HuH-7 (cell line): Measurements from ENCODE around the gene BCR.

Source experiments
- DNase-seq: peaks from one replicate; pipeline ENCODE4 v3.0.0; 2011; ENCODE audit warnings: low spot score

The BCR gene

DNA sequence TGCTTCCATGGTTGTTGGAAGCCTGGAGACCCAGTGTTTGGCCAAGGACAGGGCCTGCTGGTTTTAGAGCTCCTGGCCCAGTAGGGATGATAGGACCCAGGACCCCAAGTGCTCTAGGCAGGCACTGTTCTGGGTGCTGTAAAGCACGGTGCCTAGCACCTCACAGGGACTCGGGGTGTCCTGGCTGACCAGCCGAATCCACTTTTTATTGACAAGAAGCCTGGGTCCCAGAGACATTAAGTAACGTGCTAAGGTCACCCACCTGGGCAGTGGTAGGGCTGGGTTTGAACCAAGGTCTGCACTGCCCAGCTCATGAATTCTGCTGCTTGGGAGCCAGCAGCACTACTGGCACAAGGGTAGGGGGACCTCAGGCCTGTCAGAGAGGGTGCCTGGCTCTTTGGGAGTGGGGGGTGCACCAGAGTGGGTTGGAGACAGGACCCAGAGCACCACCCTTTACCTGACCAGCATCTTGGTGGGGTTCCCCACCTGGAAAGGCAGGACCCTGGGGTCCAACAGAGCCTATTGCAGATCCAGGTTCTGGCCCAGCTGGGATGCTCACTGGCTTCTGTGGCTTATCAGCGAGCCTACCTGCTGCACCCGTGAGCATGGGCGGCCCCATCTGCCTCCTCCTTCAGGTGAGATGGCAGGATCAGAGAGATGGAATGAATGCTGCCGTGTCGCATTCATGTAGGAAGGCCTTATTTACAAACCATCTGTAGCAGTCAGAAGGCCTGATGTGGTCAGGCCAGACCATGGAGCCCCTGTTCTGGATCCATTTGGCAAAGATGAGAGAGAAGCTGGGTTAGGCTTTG, 52.0 kb downstream of the BCR start:
- DNase-seq = no peak

DNA sequence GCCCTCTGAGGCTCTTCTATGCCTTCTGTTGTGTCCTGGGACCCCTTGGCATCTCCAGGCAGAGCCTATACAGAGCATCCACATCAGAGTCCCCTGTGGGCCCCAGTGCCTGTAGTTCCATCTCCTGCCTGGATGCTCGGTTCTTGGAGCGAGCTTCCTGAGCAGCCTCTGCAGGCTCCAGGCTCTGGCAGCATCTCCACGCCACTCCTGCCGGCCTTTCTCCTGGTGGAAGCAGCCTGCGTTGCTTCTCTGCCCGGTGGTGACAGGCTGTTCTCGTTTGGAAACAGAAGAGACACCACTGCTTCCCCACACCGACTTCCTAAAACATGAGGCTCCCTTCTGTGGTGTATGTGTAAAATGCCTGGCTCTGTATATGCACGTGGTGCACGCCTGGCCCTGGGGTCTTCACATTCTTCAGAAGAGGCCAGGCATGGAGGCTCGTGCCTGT, 52.8 kb downstream of the BCR start:
- no peak for DNase-seq

DNA sequence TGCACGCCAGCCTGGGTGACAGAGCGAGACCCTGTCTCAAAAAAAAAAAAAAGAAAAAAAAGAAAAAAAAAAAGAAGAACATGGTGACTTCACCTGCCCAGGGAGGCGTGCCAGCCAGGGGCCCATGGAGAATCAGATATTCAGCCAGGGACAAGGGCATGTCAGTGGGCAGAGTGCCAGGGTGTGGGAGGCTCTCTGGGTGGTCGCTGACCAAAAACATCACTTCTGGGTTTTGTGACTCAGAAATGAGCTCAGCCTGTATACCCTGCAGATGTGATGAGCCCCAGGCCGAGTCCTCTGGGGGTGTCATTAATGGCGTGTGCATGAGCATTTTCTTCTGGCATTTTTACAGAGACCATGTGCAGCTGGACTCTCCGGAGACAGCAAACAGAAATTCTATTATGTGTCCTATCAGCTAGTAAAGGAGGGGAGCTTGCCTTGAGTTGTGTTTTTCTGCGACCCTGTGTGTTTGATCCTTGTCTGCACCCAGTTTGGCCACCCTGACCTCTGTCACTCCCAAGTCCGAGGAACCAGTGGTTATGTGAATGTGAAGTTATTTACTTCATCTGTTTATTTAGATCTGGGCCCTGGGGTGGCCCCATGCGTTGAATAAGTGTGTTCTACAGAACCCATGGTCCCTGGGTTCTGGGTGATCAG, 53.6 kb downstream of the BCR start:
- DNase-seq = no peak

DNA sequence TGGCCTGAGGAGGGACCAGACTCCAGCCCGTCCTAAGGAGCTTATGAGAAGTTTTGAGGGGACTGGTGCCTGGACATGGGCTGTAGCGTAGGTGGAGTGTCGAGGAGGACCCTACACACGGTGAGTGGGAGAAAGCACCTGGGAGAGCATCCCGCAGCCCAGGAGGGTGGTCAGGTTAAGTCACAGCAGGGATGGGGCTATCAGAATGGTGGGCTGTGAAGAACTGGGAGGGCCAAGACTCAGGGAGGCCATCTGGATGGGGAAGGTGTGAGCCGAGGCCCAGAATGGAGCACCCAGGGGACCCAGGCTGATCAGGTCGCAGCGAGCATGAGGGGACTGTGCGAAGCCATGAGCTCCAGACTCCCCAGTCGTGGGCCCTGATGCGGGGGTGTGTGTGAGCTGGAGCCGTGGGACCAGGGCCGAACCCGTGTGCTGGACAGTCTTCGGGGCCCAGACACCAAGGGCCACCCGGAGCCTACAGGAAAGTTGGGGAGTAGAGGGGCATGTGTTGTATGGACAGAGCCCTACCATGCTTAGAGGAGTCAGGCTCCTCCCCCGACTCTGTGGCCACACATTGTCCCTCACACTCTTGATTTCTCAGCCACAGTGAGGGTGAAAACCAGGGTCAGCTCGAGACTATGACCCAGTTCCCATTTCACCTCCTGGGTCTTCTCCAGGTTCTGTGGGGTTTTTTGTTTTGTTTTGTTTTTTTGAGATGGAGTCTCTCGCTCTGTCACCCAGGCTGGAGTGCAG, 54.3 kb downstream of the BCR start:
- no peak for DNase-seq

DNA sequence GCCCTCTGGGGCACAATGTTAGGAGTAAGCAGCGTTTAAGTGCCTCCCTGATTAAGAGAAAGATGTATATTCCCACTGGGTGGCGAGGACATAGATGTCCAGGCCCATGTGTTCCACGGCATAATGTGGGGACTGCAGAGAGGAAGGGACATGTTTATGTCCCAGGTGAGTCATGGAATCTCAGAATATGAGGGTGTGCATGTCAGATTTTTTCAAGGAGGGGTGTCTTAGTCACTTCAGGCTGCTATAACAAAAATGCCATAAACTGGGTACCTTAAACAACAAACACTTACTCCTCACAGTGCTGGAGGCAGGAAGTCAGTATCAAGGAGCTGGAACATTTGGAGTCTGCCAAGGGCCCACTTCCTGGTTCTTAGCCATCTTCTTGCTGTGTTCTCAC, 55.1 kb downstream of the BCR start:
- DNase-seq = no peak

DNA sequence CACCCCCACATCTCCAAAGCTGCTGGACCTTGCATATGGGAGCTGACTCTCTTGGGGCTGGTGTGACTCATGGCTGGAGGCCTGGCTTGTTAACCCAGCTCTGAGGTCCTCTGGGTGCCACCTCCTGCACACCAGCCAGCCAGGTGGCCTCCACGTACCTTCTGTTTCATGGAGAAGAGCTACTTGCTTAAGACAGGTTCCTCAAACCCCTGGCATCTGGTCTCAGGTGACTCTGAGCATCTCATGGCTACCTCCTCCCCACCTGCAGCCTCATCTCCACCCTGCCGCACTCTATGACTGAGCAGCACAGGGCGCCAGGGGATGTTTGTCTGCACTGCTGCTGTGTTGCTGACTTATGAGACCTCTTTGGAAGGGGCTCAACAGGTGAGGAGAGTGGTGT, 55.7 kb downstream of the BCR start:
- DNase-seq = no peak

DNA sequence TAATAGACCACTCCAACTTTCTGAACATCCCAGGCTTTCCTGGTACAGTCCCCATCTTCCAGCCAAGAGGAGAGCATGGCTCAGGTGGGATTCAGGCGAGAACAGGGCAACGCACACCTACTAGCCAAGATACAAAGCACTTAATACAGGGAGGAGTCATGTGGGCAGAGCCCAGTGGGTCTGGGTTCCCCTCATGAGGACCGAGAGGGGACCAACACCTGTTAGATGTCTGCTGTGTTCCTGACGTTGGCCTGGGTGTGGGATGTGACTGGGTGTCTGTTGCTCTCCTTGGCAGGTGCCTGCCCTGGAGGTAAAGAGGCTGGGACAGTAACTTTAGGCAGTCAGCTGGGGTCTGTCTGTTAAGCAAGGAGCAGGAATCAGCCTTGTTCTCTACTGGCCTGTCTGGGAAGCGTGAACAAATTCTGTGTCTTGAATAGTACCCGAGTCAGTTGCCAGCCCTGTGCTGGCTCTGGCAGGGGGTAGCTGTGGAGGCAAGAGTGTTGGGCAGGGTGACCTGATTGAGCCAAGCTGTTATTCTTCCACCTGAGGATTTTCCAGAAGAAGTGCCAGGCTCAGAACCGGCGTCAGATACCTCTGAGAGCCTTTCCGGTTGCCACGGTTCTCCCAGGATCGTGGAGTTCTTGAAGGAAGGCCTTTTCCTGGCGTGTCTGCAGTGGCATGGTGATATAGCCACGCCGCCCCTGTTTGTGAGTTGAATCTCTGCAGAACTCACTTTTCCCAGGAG, 56.3 kb downstream of the BCR start:
- no peak for DNase-seq

DNA sequence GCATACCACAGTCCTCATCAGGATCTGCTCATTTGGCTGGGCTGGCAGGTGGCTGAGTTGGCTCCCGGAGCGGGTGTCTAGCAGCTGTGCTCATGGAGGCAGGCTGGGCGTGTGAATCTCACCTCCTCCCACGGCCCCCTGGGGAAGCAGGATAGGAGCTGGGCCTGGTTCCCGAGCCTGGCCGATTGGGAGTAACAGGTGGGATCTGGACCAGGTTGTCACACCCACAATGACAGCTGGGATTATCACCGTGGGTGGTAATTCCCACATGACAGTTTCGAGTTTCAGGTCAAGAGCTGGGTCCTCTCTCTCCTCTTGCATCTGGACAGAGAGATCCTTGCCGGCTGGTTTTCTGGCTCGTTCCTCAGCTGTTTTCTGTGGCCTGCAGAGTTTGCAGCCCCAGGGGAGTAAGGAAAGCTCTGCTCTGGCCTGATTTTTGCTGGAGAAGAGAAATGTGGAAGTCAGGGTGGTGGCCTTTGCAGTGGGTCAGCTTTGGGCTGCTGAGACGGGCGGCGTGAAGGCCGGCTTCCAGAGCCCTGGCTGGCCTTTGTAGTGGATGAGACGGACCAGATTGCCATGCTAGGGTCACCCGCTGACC, 57.0 kb downstream of the BCR start:
- DNase-seq = no peak

DNA sequence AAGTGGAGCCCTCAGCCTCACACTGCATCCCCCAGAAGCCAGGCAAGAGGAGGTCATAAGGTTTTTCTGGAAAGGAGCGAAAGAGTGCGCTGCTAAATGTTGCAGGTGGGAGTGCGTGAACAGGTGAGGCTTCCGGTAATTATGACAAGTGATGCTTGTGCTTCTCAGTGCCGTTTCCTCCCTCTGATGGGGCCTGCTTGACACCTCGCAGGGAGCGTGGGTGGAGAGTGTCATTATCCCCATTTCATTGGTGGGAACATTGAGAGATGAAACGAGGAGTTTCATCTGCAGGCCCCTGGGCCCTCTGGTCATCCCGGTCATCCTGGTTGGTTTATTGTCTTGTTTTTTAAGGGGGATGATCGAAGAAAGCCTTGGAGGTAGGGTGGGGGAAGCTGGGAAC, 57.5 kb downstream of the BCR start:
- DNase-seq = no peak

DNA sequence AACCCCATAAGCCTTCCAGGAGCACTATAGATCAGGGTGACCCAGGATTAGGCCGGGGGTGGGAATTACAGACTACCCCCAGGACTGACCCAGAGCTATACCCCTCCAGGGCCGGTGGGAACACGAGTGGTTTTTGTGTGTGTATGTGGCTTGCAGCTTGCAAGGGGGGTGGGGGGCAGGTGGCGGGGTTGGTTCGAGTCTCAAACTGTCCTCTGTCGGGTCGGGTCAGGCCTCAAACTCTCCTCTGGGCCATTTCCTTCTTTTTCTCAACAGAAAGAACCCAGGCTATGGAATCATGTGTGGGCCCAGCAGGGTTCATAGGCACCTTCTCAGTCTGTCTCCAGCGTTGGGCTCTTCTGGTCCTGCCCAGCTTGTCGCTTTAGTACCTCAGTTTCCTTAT, 58.4 kb downstream of the BCR start:
- DNase-seq = no peak

DNA sequence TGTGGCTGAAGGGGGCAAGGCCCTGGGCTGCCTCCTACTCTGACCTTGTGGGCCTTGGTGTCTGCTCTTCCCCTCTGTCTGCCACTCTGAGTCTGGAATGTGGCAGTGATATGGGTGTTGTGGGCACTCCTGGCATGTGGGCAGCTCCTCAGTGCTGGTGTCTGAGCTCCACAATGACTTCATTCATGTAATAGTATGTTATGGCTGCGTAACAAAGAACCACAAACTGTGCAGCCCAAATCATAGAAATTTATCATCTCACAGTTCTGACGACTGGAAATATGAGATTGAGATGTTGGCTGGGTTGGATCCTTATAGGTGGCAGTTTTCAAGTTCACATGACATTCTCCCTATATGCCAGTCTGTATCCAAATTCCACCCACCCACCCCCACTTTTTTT, 59.1 kb downstream of the BCR start:
- DNase-seq = no peak

DNA sequence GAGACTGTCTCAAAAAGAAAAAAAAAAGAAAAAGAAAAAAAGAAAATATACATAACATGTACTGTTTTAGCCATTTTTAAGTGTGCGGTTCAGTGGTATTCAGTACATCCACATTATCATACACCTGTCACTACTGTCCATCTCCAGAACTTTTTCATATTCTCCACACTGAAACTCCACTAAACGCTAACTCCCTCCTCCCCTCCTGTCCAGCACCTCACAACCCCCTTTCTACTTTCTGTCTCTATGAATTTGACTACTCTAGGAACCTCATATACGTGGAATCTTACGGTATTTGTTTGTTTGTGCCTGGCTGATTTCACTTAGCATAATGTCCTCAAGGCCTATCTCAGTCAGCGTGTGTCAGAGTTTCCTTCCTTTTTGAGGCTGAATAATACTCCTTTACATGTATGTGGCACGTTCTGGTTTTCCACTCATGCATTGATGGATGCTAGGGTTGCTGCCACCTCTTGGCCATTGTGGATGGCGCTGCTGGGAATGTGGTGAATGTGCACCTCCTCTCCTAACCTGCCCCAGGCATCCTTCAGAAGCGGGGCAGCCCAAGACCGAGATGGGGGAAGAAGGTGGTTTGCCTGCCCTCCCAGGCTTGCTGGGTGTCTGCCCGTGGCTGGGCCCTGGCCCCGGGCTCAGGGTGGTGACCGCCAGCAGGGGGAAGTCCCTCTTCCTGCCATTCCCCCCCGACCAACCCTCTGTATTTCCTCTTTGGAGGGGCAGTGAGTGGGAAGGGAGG, 60.5 kb downstream of the BCR start:
- no peak for DNase-seq

DNA sequence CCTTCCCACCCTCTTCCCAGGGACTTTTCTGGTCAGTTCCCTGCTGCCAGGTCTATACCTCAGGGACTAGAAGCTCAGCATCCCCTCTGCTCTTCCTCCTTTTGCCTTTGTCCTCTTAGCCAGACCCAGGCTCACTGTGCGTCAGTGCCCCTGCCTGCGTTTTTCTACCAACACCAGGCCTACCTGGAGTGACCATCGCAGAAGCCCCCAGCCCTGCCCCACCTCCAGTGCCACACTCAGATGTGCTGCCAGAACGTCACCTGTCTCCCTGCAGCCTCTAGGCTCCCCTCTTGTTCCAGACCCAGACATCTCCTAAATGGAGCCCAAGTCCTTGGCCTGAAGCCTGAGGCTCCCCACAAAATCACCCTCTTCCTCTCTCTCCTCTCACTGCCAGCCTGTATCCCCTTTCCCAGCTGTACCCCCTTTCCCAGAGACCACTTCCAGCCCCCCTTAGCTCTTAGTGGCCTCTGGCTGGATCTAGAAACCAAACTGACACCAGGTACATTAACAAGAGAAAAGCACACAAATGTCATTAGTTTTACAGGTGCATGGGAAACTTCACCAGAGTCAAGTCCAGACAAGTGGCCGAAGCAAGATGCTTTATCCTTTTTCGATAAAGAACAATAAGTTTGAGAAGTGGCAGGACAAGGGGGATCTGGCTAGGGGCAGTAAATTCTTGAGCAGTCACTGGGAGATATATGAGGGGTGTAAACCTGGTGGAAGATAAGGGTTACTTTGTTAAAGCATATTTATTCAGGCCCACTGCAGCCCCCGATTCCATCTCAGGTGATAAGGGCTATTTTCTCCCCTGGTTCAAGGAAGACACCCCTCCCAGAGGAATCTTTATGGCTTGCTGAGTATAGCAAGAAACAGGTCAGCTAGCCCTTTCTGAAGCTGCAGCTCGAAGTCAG, 61.5 kb downstream of the BCR start:
- DNase-seq = no peak

DNA sequence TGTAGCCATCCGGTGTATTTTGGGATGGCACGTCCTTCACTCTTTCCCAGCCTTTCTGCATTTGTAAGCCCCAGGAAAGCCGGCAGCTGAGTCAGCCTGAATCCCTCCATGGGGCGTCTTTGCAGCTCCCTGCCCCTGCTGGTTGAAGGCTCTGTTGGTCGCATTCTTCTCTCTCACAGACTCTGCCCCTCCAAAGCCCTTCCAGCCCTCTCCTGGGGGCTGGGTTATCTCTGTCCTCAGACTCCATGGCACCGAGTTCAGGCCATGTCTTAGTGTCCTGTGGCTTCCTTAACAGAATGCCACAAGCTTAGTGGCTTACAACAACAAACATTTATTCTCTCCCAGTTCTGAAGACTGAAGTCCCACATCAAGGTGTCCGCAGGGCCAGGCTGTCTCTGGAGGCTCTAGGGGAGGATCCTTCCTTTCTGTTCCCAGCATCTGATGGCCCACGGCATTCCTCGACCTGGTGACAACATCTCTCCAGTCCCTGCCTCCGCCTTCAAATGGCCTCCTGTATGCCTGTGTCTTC, 62.2 kb downstream of the BCR start:
- no peak for DNase-seq

DNA sequence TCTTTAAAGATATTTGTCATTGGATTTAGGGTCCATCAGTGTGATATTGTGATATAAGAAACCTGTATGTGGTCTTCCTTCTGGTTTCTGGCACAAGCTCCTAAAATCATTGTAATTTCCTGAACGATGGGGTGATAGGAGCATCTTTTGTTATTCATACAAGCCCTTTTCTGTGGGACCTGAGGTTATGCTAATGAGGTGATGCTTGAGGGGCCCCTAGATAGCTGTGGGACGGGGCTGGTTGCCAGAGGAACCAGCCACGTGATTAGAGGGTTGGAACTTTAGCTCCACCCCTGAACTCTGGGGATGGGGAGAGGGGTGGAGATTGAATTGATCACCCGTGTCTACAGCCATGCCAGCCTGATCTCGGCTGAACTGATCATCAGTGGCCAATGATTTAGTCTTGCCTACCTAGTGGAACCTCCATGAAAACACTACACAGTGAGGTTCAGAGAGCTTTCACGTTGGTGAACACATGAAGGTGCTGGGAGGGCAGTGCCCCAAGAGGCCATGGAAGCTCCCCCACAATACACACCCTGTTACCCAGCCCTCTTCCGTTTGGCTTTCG, 62.8 kb downstream of the BCR start:
- no peak for DNase-seq

DNA sequence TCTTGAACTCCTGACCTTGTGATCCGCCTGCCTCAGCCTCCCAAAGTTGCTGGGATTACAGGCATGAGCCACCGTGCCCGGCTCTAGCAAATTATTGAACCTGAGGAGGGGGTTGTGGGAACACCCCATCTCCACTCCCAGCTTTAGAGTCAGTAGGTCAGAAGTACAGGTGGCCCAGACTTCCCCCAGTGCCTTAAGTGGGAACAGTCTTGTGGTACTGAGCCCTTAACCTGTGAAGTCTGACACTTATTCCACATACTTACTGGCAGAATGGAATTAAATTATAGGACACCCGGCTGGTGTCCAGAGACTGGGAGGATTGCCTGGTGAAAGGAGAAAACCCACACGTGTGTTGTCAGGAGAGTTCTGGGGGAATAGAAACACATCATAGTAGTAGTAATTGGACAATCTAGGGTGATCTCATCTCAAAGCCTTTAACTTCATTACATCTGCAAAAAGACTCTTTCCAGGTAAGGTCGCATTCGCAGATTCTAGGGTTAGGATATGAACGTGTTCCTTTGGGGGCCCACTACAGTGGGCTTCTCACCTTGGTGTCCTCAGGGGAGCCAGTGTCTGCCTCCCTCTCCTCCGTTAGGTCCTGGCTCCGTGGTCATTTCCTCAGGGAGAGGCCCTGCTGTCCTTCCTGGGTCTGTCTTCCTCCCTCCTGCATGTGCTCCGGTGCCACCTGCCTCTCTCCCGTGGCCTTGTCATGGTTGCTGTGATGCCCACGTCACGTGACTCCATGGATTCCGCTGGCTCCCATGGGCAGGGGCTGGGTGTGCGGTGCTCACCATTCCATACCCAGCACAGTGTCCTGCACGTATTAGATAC, 63.8 kb downstream of the BCR start:
- no peak for DNase-seq

DNA sequence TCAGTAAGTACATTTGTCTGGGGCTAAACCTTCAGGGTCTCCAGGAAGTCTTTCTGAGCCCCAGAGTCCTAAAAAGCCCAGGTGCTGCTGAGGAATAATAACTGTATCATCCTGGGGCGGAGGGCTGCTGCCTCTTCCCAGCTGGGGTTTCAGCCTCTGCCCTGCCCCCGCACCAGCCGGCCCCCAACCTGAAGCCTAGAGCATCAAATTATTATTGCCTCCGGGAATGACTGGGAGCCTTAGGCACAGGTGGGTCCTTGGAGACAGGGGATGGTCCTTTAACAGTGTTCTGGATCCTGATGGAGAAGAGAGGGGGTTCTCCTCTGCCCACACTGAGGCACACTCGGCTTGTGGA, 64.4 kb downstream of the BCR start:
- no peak for DNase-seq

DNA sequence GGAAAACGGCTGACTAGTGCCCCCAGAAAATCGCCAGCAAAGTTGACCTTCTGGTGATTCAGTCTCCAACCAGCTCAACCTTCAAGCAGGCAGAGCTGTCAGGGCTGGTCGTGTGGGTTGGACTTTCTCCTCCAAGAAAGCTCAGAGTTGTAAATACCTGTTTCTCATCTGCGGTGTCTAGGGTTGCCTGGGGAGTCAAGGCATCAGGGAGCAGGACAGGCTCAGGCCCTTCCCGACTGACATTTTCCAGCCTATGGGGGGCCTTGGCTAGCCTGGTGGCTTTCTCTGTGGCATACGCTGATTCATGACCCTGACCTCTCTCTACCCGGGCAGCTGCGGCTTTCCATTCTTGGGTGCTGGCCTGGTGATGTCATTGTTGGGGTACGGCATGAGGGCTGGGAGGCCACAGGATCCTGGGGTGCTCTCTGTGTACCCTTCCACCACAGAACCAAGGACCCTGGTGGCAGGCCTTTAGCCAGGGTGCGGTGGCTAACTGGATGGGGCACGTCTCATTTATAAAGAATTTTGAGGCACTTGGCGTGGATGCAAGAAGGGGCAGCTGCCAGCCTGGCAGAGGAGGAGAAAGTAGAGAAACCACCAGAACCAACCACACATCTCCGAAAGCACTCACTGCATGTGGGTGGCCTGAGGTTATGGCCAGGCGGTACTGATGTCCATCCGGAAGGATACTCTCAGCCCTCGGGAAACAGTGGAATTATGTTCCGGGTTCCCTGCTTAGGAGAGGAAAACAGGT, 64.9 kb downstream of the BCR start:
- DNase-seq = no peak
